KMS-11 (cell line): ENCODE results near the gene KLHL21.
A peak's percentile ranks its signal among the peaks of the same experiment; 100 is the strongest.

Experiments used
- H2AFZ ChIP-seq: fragments of 200-600 bp; sonication (generic); 2 replicates; pipeline ENCODE4 v1.6.1; 2016; ENCODE audit warnings: antibody characterized with exemption, mixed run types, low read depth
- H3K27ac ChIP-seq: fragments of 200-600 bp; sonication (generic); 2 replicates; pipeline ENCODE4 v1.6.1; 2016; ENCODE audit warnings: mild to moderate bottlenecking, mixed run types
- H3K27me3 ChIP-seq: fragments of 200-600 bp; sonication (generic); 2 replicates; pipeline ENCODE4 v1.6.1; 2017; ENCODE audit warnings: mild to moderate bottlenecking, low read depth, mixed run types, moderate library complexity; ENCODE audit not compliant: insufficient read depth
- H3K36me3 ChIP-seq: fragments of 200-600 bp; sonication (generic); 2 replicates; pipeline ENCODE4 v1.6.1; 2017; ENCODE audit warnings: mild to moderate bottlenecking, mixed run types; ENCODE audit not compliant: insufficient read depth
- H3K4me1 ChIP-seq: fragments of 200-600 bp; sonication (generic); 2 replicates; pipeline ENCODE4 v1.6.1; 2016; ENCODE audit warnings: mild to moderate bottlenecking, low read depth, mixed run types; ENCODE audit not compliant: poor library complexity, severe bottlenecking
- H3K4me2 ChIP-seq: fragments of 200-600 bp; sonication (generic); 2 replicates; pipeline ENCODE4 v1.7.0; 2016; ENCODE audit warnings: mild to moderate bottlenecking, mixed run types
- H3K4me3 ChIP-seq: fragments of 200-600 bp; sonication (generic); IDR thresholded peaks from 2 replicates; pipeline ENCODE4 v1.6.1; 2017; ENCODE audit warnings: low read depth, low read length, mixed read lengths; ENCODE audit not compliant: insufficient read depth
- H3K79me2 ChIP-seq: fragments of 200-600 bp; sonication (generic); 2 replicates; pipeline ENCODE4 v1.6.1; 2016; ENCODE audit warnings: low read depth, mixed run types; ENCODE audit not compliant: insufficient read depth
- H3K9ac ChIP-seq: fragments of 200-600 bp; sonication (generic); 2 replicates; pipeline ENCODE4 v1.6.1; 2016; ENCODE audit warnings: mild to moderate bottlenecking, mixed run types
- H4K20me1 ChIP-seq: fragments of 200-600 bp; sonication (generic); 2 replicates; pipeline ENCODE4 v1.6.1; 2016; ENCODE audit warnings: mild to moderate bottlenecking, mixed run types; ENCODE audit not compliant: insufficient read depth
- CTCF ChIP-seq: fragments of 200-600 bp; sonication (generic); conservative IDR thresholded peaks from 2 replicates; pipeline ENCODE4 v1.6.1; 2017; ENCODE audit warnings: low read depth, mild to moderate bottlenecking, antibody characterized with exemption, low read length, moderate library complexity, mixed read lengths

Gene KLHL21

GRCh38 chr1:6602669-6603237 lies at the start of gene KLHL21:
KLHL21 (minus strand) TSS chr1:6602869; CDS start chr1:6602817, 52 bp downstream.
- Histone ChIP-seq H3K4me1 (peaks cover 30% of the 10 kb centered on the region), H3K27me3 (no peaks in the 10 kb centered on the region), H3K9ac (peak within 1 kb of the TSS; percentile 88), H3K4me3 (peak within 1 kb of the TSS; percentile 83), H3K27ac (peak within 1 kb of the TSS; percentile 92), H4K20me1 (peaks cover 16% of the 10 kb centered on the region; the same call in 1 of the 2 replicates), H3K36me3 (peaks cover 6% of the 10 kb centered on the region; the same call in 1 of the 2 replicates), H3K79me2 (peaks cover 47% of the 10 kb centered on the region), H3K4me2 (peak within 1 kb of the TSS; percentile 100), H2AFZ (peak within 1 kb of the TSS; percentile 78)
- no peak for TF ChIP-seq CTCF

- no peak overlapping the region for H2AFZ ChIP-seq
- no peak overlapping the region for H3K27ac ChIP-seq
- H3K4me2 ChIP-seq, result no peak overlapping the region
- H3K4me3 ChIP-seq, result no peak overlapping the region
- TF ChIP-seq CTCF, result no peak
- H3K9ac ChIP-seq, result no peak overlapping the region
- H3K36me3 ChIP-seq, result peaks cover 4% of the 10 kb centered on the region; the same call in 1 of the 2 replicates
- H3K27me3 ChIP-seq, result no peaks in the 10 kb centered on the region
- peaks cover 4% of the 10 kb centered on the region; the same call in 1 of the 2 replicates for H3K79me2 ChIP-seq
- no peaks in the 10 kb centered on the region for H3K4me1 ChIP-seq
- no peaks in the 10 kb centered on the region for H4K20me1 ChIP-seq
Observed at GRCh38 chr1:6651909-6652308, 49.2 kb upstream of the KLHL21 start.

- no peak overlapping the region for H3K9ac ChIP-seq
- no peaks in the 10 kb centered on the region for H3K27me3 ChIP-seq
- no peak for TF ChIP-seq CTCF
- H3K36me3 ChIP-seq, result no peaks in the 10 kb centered on the region; the same call in 1 of the 2 replicates
- no peak overlapping the region for H3K4me2 ChIP-seq
- H3K27ac ChIP-seq, result no peak overlapping the region
- H2AFZ ChIP-seq, result no peak overlapping the region
- H3K4me1 ChIP-seq, result no peaks in the 10 kb centered on the region
- H3K79me2 ChIP-seq, result no peaks in the 10 kb centered on the region
- no peaks in the 10 kb centered on the region for H4K20me1 ChIP-seq
- H3K4me3 ChIP-seq, result no peak overlapping the region
Observed at GRCh38 chr1:6648556-6648955, 45.9 kb upstream of the KLHL21 start.

GRCh38 chr1:6646499-6647148 lies 44.0 kb upstream of the KLHL21 start:
- Histone ChIP-seq H3K36me3 (no peaks in the 10 kb centered on the region; the same call in 1 of the 2 replicates), H2AFZ (no peak overlapping the region), H3K4me3 (no peak overlapping the region), H3K27me3 (no peaks in the 10 kb centered on the region), H3K9ac (no peak overlapping the region), H3K4me1 (no peaks in the 10 kb centered on the region), H3K4me2 (no peak overlapping the region), H3K79me2 (no peaks in the 10 kb centered on the region), H4K20me1 (no peaks in the 10 kb centered on the region), H3K27ac (no peak overlapping the region)
- peak; percentile 79 for TF ChIP-seq CTCF
